WERI-Rb-1 (cell line): ENCODE results near the gene TMEM163.

Experiments
- DNase-seq: peaks from one replicate; pipeline ENCODE4 v3.0.0-alpha.2; 2020
- H3K27ac ChIP-seq: fragments of 250-450 bp; sonication (Bioruptor Pico); 2 replicates; pipeline ENCODE4 v1.5.1; 2020; ENCODE audit warnings: mild to moderate bottlenecking, moderate library complexity
- H3K27me3 ChIP-seq: fragments of 250-450 bp; sonication (Bioruptor Pico); 2 replicates; pipeline ENCODE4 v1.5.1; 2021; ENCODE audit warnings: mild to moderate bottlenecking, low read depth, moderate library complexity; ENCODE audit not compliant: insufficient read depth, severe bottlenecking
- H3K36me3 ChIP-seq: fragments of 250-450 bp; sonication (Bioruptor Pico); 2 replicates; pipeline ENCODE4 v1.5.1; 2020; ENCODE audit warnings: mild to moderate bottlenecking, moderate library complexity
- H3K4me3 ChIP-seq: 2 replicates; pipeline ENCODE4 v1.5.1; 2011; ENCODE audit warnings: low read depth, mild to moderate bottlenecking, control low read depth, low read length
- H3K9me3 ChIP-seq: fragments of 250-450 bp; sonication (Bioruptor Pico); 2 replicates; pipeline ENCODE4 v1.5.1; 2021; ENCODE audit warnings: mild to moderate bottlenecking, moderate library complexity; ENCODE audit not compliant: severe bottlenecking
- CTCF ChIP-seq: IDR thresholded peaks from 2 replicates; pipeline ENCODE4 v1.5.1; 2011; ENCODE audit warnings: low read depth, mild to moderate bottlenecking, control low read depth, inconsistent platforms, low read length

Gene TMEM163

GRCh38 chr2:134679294-134679693 is 39.5 kb downstream of the TMEM163 start:
- no peaks in the 10 kb centered on the region for H3K9me3 ChIP-seq
- DNase-seq: no peak
- no peaks in the 10 kb centered on the region for H3K27me3 ChIP-seq
- no peak for TF ChIP-seq CTCF
- H3K27ac ChIP-seq: no peak overlapping the region
- no peak overlapping the region for H3K4me3 ChIP-seq
- no peaks in the 10 kb centered on the region for H3K36me3 ChIP-seq

- DNase-seq: peak; percentile 18
- Histone ChIP-seq H3K4me3 (no peak overlapping the region), H3K27me3 (no peaks in the 10 kb centered on the region), H3K9me3 (no peaks in the 10 kb centered on the region), H3K36me3 (no peaks in the 10 kb centered on the region), H3K27ac (no peak overlapping the region)
- no peak for TF ChIP-seq CTCF
Measured at GRCh38 chr2:134677856-134678756, 40.7 kb downstream of the TMEM163 start.

- H3K27me3 ChIP-seq: no peaks in the 10 kb centered on the region
- no peaks in the 10 kb centered on the region for H3K36me3 ChIP-seq
- H3K4me3 ChIP-seq: no peak overlapping the region
- H3K27ac ChIP-seq: no peak overlapping the region
- no peak for DNase-seq
- no peaks in the 10 kb centered on the region for H3K9me3 ChIP-seq
- TF ChIP-seq CTCF: no peak
Measured at GRCh38 chr2:134676960-134677359, 41.8 kb downstream of the TMEM163 start.

- no peak for DNase-seq
- Histone ChIP-seq H3K9me3 (no peaks in the 10 kb centered on the region), H3K27me3 (no peaks in the 10 kb centered on the region), H3K4me3 (no peak overlapping the region), H3K27ac (no peak overlapping the region), H3K36me3 (no peaks in the 10 kb centered on the region)
- no peak for TF ChIP-seq CTCF
Measured at GRCh38 chr2:134675314-134675713, 43.5 kb downstream of the TMEM163 start.

- no peak for TF ChIP-seq CTCF
- no peak overlapping the region for H3K27ac ChIP-seq
- no peaks in the 10 kb centered on the region for H3K36me3 ChIP-seq
- H3K9me3 ChIP-seq: no peaks in the 10 kb centered on the region
- H3K4me3 ChIP-seq: no peak overlapping the region
- H3K27me3 ChIP-seq: no peaks in the 10 kb centered on the region
- DNase-seq: no peak
Measured at GRCh38 chr2:134674687-134675086, 44.1 kb downstream of the TMEM163 start.
